ENCODE results near the gene DOCK11. TPM values are rescaled to one million over a fixed set of nuclear protein-coding genes. Genes with fewer than 3 reads are reported as not detected.

The DOCK11 gene
- polyA plus RNA-seq, 1 of the 3 experiments (the other 2 are of a cell fraction): 34.8 TPM

- no peaks in the 10 kb centered on the region for H3K9me3 ChIP-seq
- no peaks in the 10 kb centered on the region for H3K79me2 ChIP-seq (ENCODE audit: insufficient read depth)
- no peak overlapping the region for H3K9ac ChIP-seq
- 46% methylated on average over 3 of the region's 3 CpGs for WGBS (ENCODE audit: low lambda C conversion rate)
- no peak overlapping the region for H3K4me2 ChIP-seq
- H2AFZ ChIP-seq (ENCODE audit: low read depth): no peak overlapping the region
- H3F3A ChIP-seq (replicated peaks; ENCODE audit: insufficient read depth): peaks cover 5% of the 10 kb centered on the region
- no peaks in the 10 kb centered on the region for H4K20me1 ChIP-seq (ENCODE audit: insufficient read depth)
- no peaks in the 10 kb centered on the region for H3K4me1 ChIP-seq (ENCODE audit: control insufficient read depth in 1 of 2, insufficient read depth in 2 of 2, low read depth in 1 of 2, low read length in 1 of 2)
- no peaks in the 10 kb centered on the region for H3K9me2 ChIP-seq
- no peak overlapping the region for H3K4me3 ChIP-seq (ENCODE audit: low read depth in 2 of 2, low read length in 1 of 2)
- TF ChIP-seq JUND (IDR thresholded peaks at IDR 0.05) (no peak), SIN3A (IDR thresholded peaks at IDR 0.05; ENCODE audit: borderline replicate concordance, low read depth, low read length) (no peak), RFX5 (IDR thresholded peaks at IDR 0.05; ENCODE audit: low read length) (no peak), EZH2phosphoT487 (IDR thresholded peaks at IDR 0.05; ENCODE audit: borderline replicate concordance, low read depth) (no peak), NRF1 (IDR thresholded peaks at IDR 0.05; ENCODE audit: low read depth, low read length) (no peak), CHD2 (IDR thresholded peaks at IDR 0.05; ENCODE audit: low read length, partially characterized antibody) (no peak), EP300 (IDR thresholded peaks at IDR 0.05; ENCODE audit: borderline replicate concordance in 1 of 2, low read depth in 1 of 2, low read length in 1 of 2) (no peak)
- ChIA-PET POLR2A (no interaction called here), CTCF (interaction anchor here (0.8 kb wide), 1 partner anchor 30 kb away, joined by 3 read pairs; no protein-coding TSS in a partner anchor)
- no peaks in the 10 kb centered on the region; the same call in 1 of the 2 replicates for H3K27me3 ChIP-seq (ENCODE audit: insufficient read depth)
- peaks cover 14 to 27% of the 10 kb centered on the region in 2 experiments for H3K36me3 ChIP-seq (replicated peaks in 1 of 2; ENCODE audit: control insufficient read depth in 1 of 2, insufficient read depth in 2 of 2, low read length in 1 of 2)
- no peak overlapping the region for H3K27ac ChIP-seq (ENCODE audit: low read depth in 2 of 2, low read length in 1 of 2)
- no peak for DNase-seq
These were observed 76.2 kb downstream of the DOCK11 start for GRCh38 chrX:118571836-118572235.

- no peak for DNase-seq
- H3K27ac ChIP-seq (ENCODE audit: low read depth in 2 of 2, low read length in 1 of 2): no peak overlapping the region
- no peak overlapping the region for H3K4me3 ChIP-seq (ENCODE audit: low read depth in 2 of 2, low read length in 1 of 2)
- H3F3A ChIP-seq (replicated peaks; ENCODE audit: insufficient read depth): no peaks in the 10 kb centered on the region
- no peaks in the 10 kb centered on the region for H3K9me3 ChIP-seq
- no peaks in the 10 kb centered on the region for H3K4me1 ChIP-seq (ENCODE audit: control insufficient read depth in 1 of 2, insufficient read depth in 2 of 2, low read depth in 1 of 2, low read length in 1 of 2)
- TF ChIP-seq NFIC (IDR thresholded peaks at IDR 0.05; ENCODE audit: borderline replicate concordance) (no peak), RCOR1 (IDR thresholded peaks at IDR 0.05; ENCODE audit: low read length) (no peak), REST (IDR thresholded peaks at IDR 0.05; ENCODE audit: low read depth, low read length) (no peak), USF2 (IDR thresholded peaks at IDR 0.05; ENCODE audit: borderline replicate concordance, low read depth, low read length) (no peak), MAX (IDR thresholded peaks at IDR 0.05; ENCODE audit: low read depth) (no peak), ELF1 (IDR thresholded peaks at IDR 0.05) (no peak), TAF1 (IDR thresholded peaks at IDR 0.05; ENCODE audit: borderline replicate concordance, low read depth, low read length) (no peak), YY1 (IDR thresholded peaks at IDR 0.05; ENCODE audit: low read depth) (no peak), CTCF (IDR thresholded peaks at IDR 0.05) (no peak), NRF1 (IDR thresholded peaks at IDR 0.05; ENCODE audit: low read depth, low read length) (no peak), EP300 (IDR thresholded peaks at IDR 0.05; ENCODE audit: borderline replicate concordance in 1 of 2, low read depth in 1 of 2, low read length in 1 of 2) (no peak)
- no peaks in the 10 kb centered on the region; the same call in 1 of the 2 replicates for H3K27me3 ChIP-seq (ENCODE audit: insufficient read depth)
- H3K79me2 ChIP-seq (ENCODE audit: insufficient read depth): no peaks in the 10 kb centered on the region
- 42% methylated on average over 4 of the region's 4 CpGs for WGBS (ENCODE audit: low lambda C conversion rate)
- ChIA-PET POLR2A (no interaction called here), CTCF (interaction anchor here (1.0 to 1.1 kb wide), 2 partner anchors 10 to 115 kb away, joined by 3 to 4 read pairs; no protein-coding TSS in a partner anchor)
- peaks cover 14 to 34% of the 10 kb centered on the region in 2 experiments for H3K36me3 ChIP-seq (replicated peaks in 1 of 2; ENCODE audit: control insufficient read depth in 1 of 2, insufficient read depth in 2 of 2, low read length in 1 of 2)
- H2AFZ ChIP-seq (ENCODE audit: low read depth): no peak overlapping the region
- H4K20me1 ChIP-seq (ENCODE audit: insufficient read depth): no peaks in the 10 kb centered on the region
- H3K9me2 ChIP-seq: no peaks in the 10 kb centered on the region
- H3K4me2 ChIP-seq: no peak overlapping the region
- no peak overlapping the region for H3K9ac ChIP-seq
These were observed 79.1 kb downstream of the DOCK11 start for GRCh38 chrX:118574666-118575065.
